Natural killer cell treated with Interleukin-12 subunit alpha and Interleukin-12 subunit beta and Interleukin-15 and Interleukin-18, amount 100 ng/mL, for 72 hours (primary cell): ENCODE results near the gene RBM43. TPM values are rescaled to one million over a fixed set of nuclear protein-coding genes. Genes with fewer than 3 reads are reported as not detected.
"Not testable (repeated sequence)": the region's sequence is repeated elsewhere in the genome, so short reads cannot be mapped to it uniquely, and the experiment has no call there.

ENCODE experiments used
- ATAC-seq, 2 donors: fragments of 150-1000 bp; cut with Tn5 transposase in 1 of 2; sonication (Bioruptor Pico), chemical (Tn5 transposase) in 1 of 2; 2 replicates each; pipeline ENCODE4 v1.10.0; 2021
- DNase-seq: peaks from one replicate; pipeline ENCODE4 v3.0.0; 2022; ENCODE audit warnings: low spot score
- H3K27ac Mint-ChIP-seq, 2 donors: 1 replicate in 1 of 2; 2 replicates in 1 of 2; pipeline ENCODE4 v1.8.0; 2022; ENCODE audit warnings: mixed read lengths in 2 of 2, mild to moderate bottlenecking in 1 of 2, moderate library complexity in 1 of 2
- H3K27me3 Mint-ChIP-seq, 2 donors: 1 replicate in 1 of 2; 2 replicates in 1 of 2; pipeline ENCODE4 v1.8.0; 2022; ENCODE audit warnings: mixed read lengths in 2 of 2
- H3K36me3 Mint-ChIP-seq: one replicate; pipeline ENCODE4 v1.8.0; 2022; ENCODE audit warnings: mixed read lengths
- H3K4me1 Mint-ChIP-seq, 2 donors: 1 replicate in 1 of 2; 2 replicates in 1 of 2; pipeline ENCODE4 v1.8.0; 2022; ENCODE audit warnings: low read depth in 2 of 2, mixed read lengths in 2 of 2, mild to moderate bottlenecking in 1 of 2
- H3K4me3 Mint-ChIP-seq: one replicate; pipeline ENCODE4 v1.8.0; 2022; ENCODE audit warnings: mixed read lengths
- H3K9me3 Mint-ChIP-seq: 2 replicates; pipeline ENCODE4 v1.8.0; 2022; ENCODE audit warnings: mixed read lengths
- total RNA-seq, 2 donors: library from RNA; stranded (reverse); gene quantifications; one replicate each; pipeline ENCODE4 v1.2.3, GENCODE V29; 2022

Gene RBM43
- total RNA-seq, 2 donors from 2014 or later, result 2.7 to 4.5 TPM

DNA sequence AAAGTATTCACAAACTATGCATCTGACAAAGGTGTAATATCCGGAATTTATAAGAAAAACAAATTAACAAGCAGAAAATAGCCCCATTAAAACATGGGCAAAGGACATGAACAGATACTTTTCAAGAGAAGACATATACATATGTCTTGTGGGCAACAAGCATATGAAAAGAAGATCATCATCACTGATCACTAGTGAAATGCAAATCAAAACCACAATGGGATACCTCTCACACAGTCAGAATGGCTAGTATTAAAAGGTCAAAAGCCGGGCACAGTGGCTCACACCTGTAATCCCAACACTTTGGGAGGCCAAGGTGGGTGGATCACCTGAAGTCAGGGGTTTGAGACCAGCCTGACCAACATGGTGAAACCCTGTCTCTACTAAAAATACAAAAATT lies 28.4 kb downstream of the RBM43 start:
- H3K27ac Mint-ChIP-seq, H3K4me1 Mint-ChIP-seq, ATAC-seq, H3K4me3 Mint-ChIP-seq, H3K36me3 Mint-ChIP-seq, H3K9me3 Mint-ChIP-seq, DNase-seq: not testable (repeated sequence)
- H3K27me3 Mint-ChIP-seq, result peaks cover 18 to 26% of the 10 kb centered on the region in 2 donors

DNA sequence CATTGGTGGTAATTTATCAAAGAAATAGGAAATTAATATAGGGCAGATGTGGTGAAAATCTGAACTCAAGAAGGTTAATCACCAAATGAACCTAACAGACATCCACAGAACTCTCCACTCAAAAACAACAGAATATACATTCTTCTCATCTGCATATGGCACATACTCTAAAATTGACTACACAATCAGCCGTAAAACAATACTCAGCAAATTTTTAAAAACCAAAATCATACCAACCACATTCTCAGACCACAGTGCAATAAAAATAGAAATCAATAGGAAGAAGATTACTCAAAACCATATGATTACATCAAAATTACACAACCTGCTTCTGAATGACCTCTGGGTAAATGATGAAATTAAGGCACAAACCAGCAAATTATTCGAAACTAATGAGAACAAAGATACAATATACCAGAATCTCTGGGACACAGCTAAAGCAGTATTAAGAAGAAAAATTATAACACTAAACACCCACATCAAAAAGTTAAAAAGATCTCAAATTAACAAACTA lies 31.0 kb downstream of the RBM43 start:
- Mint-ChIP-seq H3K27me3 (peaks cover 18 to 32% of the 10 kb centered on the region in 2 donors), H3K36me3 (no peaks in the 10 kb centered on the region), H3K27ac (no peak overlapping the region), H3K9me3 (no peaks in the 10 kb centered on the region), H3K4me1 (peaks cover 0 to 6% of the 10 kb centered on the region in 2 donors), H3K4me3 (no peak overlapping the region)
- DNase-seq (no peak), ATAC-seq (no peak)

DNA sequence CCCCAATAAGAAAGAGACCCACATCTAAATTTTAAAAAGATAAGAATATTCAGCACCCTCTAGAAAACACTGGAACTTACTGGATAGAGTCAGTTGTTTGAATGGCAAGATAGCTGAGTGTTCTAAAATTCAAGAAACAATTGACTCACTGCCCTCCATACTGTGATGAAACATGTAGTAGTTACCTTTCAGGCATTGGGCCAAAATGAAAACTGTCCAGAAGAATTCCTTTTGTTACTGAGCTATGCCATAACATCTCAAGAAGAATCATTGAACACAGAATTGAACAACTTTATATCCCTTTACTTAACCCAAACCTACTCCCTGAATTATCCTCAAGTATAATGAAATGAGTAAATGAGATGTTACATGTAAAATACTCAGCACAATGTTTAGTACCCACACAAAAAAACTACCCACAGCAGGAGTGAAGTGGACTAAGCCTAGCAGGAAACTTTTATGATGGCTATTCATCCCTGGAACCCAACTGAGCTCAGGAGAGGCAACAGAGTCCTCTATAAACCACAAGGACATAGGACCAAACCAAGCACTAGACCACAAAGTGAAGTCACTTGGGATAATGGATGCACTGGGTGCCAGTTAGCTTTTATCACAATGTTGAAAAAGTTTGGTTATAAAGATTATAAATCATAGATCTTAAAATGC lies 32.7 kb downstream of the RBM43 start:
- Mint-ChIP-seq H3K4me1 (peaks cover 0 to 6% of the 10 kb centered on the region in 2 donors), H3K4me3 (no peak overlapping the region), H3K36me3 (no peaks in the 10 kb centered on the region), H3K27ac (no peak overlapping the region), H3K27me3 (peaks cover 17 to 36% of the 10 kb centered on the region in 2 donors), H3K9me3 (no peaks in the 10 kb centered on the region)
- ATAC-seq (no peak), DNase-seq (no peak)

DNA sequence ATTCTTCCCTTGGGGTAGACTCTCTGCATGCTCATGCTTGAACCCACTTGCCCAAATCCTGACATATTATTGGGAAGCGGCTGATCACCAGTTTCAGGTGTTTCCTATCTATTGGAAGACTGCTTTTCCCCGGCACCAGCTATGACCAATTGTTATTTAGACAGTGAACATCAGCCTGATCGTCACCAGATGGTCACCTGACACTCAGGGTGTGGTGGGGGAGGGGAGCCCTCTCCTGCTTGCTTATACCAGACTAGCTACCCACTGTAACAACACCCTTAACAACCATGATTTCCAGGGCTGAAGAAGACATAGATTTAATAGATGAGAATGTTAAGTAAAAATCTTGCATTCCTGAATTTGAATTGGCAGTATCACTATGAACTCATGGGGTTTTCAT lies 44.3 kb downstream of the RBM43 start:
- no peak for ATAC-seq

DNA sequence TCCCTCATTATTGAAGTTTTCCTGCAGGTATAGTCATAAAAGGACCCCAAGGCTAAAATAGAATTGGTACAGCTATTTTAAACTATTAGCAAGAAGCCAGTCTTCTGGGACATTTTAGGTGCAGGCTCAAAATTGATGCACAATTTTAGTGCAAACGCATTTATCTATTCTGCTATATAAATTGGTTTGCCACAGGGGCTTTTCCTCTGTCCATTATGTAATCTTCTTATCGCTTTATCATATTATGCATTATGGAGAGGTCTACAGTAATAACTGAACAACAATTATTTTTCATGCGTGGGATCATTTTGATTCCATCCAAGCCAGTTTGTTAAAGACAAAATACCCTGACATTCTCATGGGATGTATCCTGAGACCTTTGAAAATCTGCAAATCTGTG lies 54.6 kb downstream of the RBM43 start:
- Mint-ChIP-seq H3K4me3 (no peak overlapping the region), H3K27me3 (peaks cover 2 to 11% of the 10 kb centered on the region in 2 donors), H3K9me3 (no peaks in the 10 kb centered on the region), H3K36me3 (no peaks in the 10 kb centered on the region), H3K27ac (no peak overlapping the region), H3K4me1 (no peaks in the 10 kb centered on the region)
- ATAC-seq (no peak), DNase-seq (no peak)

More for the DNA sequence above, 44.3 kb downstream of the RBM43 start:
- Mint-ChIP-seq H3K4me3 (no peak overlapping the region), H3K27ac (no peak overlapping the region), H3K4me1 (no peaks in the 10 kb centered on the region), H3K9me3 (no peaks in the 10 kb centered on the region), H3K36me3 (no peaks in the 10 kb centered on the region), H3K27me3 (peaks cover 14 to 23% of the 10 kb centered on the region in 2 donors)
- DNase-seq, result no peak

DNA sequence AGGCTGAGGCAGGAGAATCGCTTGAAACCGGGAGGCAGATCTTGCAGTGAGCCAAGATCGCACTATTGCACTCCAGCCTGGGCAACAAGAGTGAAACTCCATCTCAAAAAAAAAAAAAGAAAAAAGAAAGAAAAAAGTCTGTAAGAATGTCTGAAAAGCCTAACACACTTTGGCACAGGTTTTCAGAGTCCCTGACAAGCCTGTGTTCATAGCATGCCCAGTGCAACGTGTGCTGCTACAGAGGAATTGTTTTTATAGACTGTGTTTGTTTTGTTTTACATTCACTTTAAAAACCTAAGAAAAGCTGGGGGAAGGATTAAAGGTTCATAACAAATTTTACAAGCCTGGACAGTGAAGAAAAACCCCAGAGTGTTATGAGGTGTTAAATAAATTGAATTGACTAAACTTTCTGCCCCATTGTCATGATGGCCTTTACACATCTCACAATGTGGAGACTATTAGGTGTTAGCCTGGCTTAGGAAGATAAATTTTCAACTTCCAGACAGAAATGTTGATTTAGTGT lies 55.2 kb downstream of the RBM43 start:
- Mint-ChIP-seq H3K27me3 (peaks cover 6 to 14% of the 10 kb centered on the region in 2 donors), H3K9me3 (no peaks in the 10 kb centered on the region), H3K27ac (no peak overlapping the region), H3K4me1 (no peaks in the 10 kb centered on the region), H3K36me3 (no peaks in the 10 kb centered on the region), H3K4me3 (no peak overlapping the region)
- DNase-seq, result no peak
- ATAC-seq, result no peak

DNA sequence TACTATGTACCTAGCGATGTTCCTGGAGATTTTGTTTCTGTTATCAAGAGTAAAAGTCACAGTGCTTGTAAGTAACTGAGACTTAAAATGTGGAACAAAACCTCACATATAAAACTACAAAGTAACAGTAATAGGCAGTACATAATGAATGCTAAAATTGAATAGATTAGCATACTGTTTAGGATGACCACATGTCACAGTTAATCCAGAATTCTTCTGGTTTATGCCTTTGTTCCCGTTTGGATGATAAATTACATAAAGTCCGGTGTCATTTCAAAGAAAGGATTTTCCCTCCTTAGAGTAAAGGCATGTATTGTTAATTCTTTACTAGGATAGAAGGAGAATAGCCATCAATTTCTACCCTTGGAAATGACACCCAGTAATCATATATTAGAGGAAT lies 56.1 kb downstream of the RBM43 start:
- Mint-ChIP-seq H3K27ac (no peak overlapping the region), H3K4me1 (no peaks in the 10 kb centered on the region), H3K36me3 (no peaks in the 10 kb centered on the region), H3K27me3 (peaks cover 7 to 18% of the 10 kb centered on the region in 2 donors), H3K4me3 (no peak overlapping the region), H3K9me3 (no peaks in the 10 kb centered on the region)
- ATAC-seq (no peak), DNase-seq (no peak)

DNA sequence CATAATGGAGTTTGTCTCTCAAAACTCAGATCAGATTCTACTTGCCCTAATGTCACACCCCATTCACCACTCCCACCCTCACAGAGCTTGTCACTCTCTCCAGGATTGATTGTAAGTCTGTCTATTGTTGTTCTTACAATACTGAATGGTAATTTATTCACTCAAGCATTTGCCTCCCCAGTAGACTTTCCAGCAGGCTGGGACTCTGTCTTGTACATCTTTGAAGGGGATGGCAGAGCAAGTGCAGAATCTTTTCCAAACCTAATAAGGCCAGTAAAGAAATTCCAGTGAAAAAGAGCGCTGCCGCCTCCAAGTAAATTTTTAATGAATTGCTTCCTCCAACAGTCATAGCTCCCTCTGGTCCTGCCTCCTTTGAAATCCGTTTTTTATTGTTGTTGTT lies 56.9 kb downstream of the RBM43 start:
- Mint-ChIP-seq H3K9me3 (no peaks in the 10 kb centered on the region), H3K27me3 (peaks cover 7 to 18% of the 10 kb centered on the region in 2 donors), H3K27ac (no peak overlapping the region), H3K36me3 (no peaks in the 10 kb centered on the region), H3K4me1 (no peaks in the 10 kb centered on the region), H3K4me3 (no peak overlapping the region)
- ATAC-seq (no peak), DNase-seq (no peak)

DNA sequence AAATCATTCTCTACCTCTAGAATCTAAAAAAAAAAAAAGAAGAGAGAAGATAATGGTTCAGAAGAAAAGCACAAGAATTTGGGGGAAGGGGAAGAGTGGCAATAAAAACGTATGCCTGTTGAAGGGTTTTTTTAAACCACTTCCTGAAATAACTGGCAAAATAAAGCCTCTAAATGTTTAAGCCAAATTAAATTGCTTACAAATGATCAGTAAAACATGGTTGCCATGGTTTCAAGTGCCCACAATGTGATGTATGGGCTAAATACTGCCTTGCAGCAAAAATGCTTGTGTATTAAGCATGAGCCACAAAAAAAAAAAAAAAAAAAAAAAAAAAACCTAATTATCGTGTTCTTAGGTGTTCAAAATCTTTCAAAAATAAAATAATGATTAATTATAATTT lies 60.8 kb downstream of the RBM43 start:
- H3K27me3 Mint-ChIP-seq, result peaks cover 12 to 30% of the 10 kb centered on the region in 2 donors
- no peaks in the 10 kb centered on the region for H3K36me3 Mint-ChIP-seq
- H3K9me3 Mint-ChIP-seq, result no peaks in the 10 kb centered on the region
- peaks cover 0 to 5% of the 10 kb centered on the region in 2 donors for H3K4me1 Mint-ChIP-seq
- ATAC-seq (no peak), DNase-seq (no peak)
- no peak overlapping the region for H3K27ac Mint-ChIP-seq
- no peak overlapping the region for H3K4me3 Mint-ChIP-seq

DNA sequence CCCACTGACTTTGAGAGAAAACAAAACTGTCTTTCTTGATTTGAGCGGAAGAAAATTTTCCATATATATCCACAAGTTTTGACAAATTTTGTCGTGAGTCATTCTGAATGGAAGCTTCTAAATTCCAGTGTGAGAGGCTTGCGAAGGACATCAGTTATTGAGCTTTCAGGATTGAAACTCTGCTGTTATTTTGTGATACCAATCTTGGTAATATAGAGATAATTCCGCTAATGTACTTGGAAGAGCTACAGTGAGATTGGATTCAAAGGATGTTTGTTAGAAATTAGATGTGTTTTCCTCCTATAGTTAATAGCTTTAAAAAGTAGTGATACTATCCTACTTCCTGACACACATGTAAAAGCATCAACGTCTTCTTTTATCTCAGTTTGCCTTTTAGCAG lies 61.4 kb downstream of the RBM43 start:
- H3K4me1 Mint-ChIP-seq, result peaks cover 0 to 5% of the 10 kb centered on the region in 2 donors
- no peak for DNase-seq

DNA sequence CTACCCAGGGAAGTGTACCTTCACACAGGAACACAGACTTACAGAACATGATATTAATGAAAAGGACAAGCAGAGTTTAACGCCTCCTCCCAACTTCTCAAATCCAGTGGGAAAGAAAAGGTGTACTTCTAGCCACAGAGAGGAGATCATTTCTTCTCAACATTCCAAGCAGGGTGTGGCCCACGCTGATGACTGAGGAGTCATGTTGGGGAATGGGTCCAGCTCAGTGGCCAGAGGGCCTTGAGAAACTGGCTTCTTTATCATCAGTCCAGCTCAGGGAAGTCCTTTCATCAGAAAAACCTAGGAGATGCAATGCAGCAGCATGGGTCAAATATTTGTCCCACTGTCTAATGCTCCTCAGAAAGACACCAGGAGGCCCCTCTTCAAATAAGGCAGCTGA lies 63.0 kb downstream of the RBM43 start:
- DNase-seq (no peak), ATAC-seq (no peak)
- H3K27me3 Mint-ChIP-seq, result peaks cover 9 to 25% of the 10 kb centered on the region in 2 donors
- no peaks in the 10 kb centered on the region for H3K9me3 Mint-ChIP-seq
- no peaks in the 10 kb centered on the region for H3K36me3 Mint-ChIP-seq
- peaks cover 0 to 5% of the 10 kb centered on the region in 2 donors for H3K4me1 Mint-ChIP-seq
- no peak overlapping the region for H3K4me3 Mint-ChIP-seq
- no peak overlapping the region for H3K27ac Mint-ChIP-seq

More for the DNA sequence above, 61.4 kb downstream of the RBM43 start:
- no peaks in the 10 kb centered on the region for H3K9me3 Mint-ChIP-seq
- no peak for ATAC-seq
- peaks cover 12 to 32% of the 10 kb centered on the region in 2 donors for H3K27me3 Mint-ChIP-seq
- H3K36me3 Mint-ChIP-seq, result no peaks in the 10 kb centered on the region
- H3K4me3 Mint-ChIP-seq, result no peak overlapping the region
- H3K27ac Mint-ChIP-seq, result no peak overlapping the region

Other genes starting within 250 kb of the RBM43 start
- 10 to 100 TPM; 27.5 to 32.3 TPM for gene NMI, start 27.8 kb upstream of the RBM43 start, total RNA-seq
- 1 to 10 TPM in 1 of 2 donors, under 1 TPM in 1; 0.64 to 1.7 TPM for gene TNFAIP6, start 95.7 kb upstream of the RBM43 start, total RNA-seq
- 10 to 100 TPM; 68.1 to 83.7 TPM for gene RIF1, start 148.0 kb upstream of the RBM43 start, total RNA-seq